GM19463 (cell line): ENCODE data around the gene ADGRA1.
"Not testable (repeated sequence)": the region's sequence is repeated elsewhere in the genome, so short reads cannot be mapped to it uniquely, and the experiment has no call there.

Experiments used
- ATAC-seq: cut with Tn5 transposase; IDR thresholded peaks from one replicate; pipeline ENCODE4 v1.9.1; 2021; ENCODE audit warnings: mild to moderate bottlenecking, moderate library complexity; ENCODE audit not compliant: unreplicated experiment

ADGRA1 gene

GRCh38 chr10:133174689-133175263 lies 87.1 kb downstream of the ADGRA1 start:
- no peak for ATAC-seq

- not testable (repeated sequence) for ATAC-seq
Observed at GRCh38 chr10:133175624-133176023, 87.9 kb downstream of the ADGRA1 start.

GRCh38 chr10:133176546-133176945 lies 88.8 kb downstream of the ADGRA1 start:
- no peak for ATAC-seq

- no peak for ATAC-seq
Observed at GRCh38 chr10:133177380-133178157, 89.8 kb downstream of the ADGRA1 start.

GRCh38 chr10:133178357-133179127 lies 90.8 kb downstream of the ADGRA1 start:
- no peak for ATAC-seq

GRCh38 chr10:133179128-133179520 lies 91.4 kb downstream of the ADGRA1 start:
- no peak for ATAC-seq

GRCh38 chr10:133179651-133180050 lies 91.9 kb downstream of the ADGRA1 start:
- no peak for ATAC-seq

- no peak for ATAC-seq
Observed at GRCh38 chr10:133180192-133180964, 92.7 kb downstream of the ADGRA1 start.

- no peak for ATAC-seq
Observed at GRCh38 chr10:133180965-133181639, 93.4 kb downstream of the ADGRA1 start.
